GF-D8 (cell line): ENCODE measurements around the gene KCTD17.

Experiments
- DNase-seq: peaks from one replicate; lab custom pipeline; 2025; lab: John Stamatoyannopoulos, UW

The KCTD17 gene

GRCh38 chr22:37051391-37052385, at the start of gene KCTD17:
KCTD17 (plus strand) TSS chr22:37051742; CDS start chr22:37051761, 19 bp downstream.
- no peak for DNase-seq

- no peak for DNase-seq
These were observed 49.7 kb upstream of the KCTD17 start for GRCh38 chr22:37001826-37002225.

GRCh38 chr22:37002633-37003032, 48.9 kb upstream of the KCTD17 start:
- no peak for DNase-seq

- DNase-seq: no peak
These were observed 43.9 kb upstream of the KCTD17 start for GRCh38 chr22:37007651-37008050.

GRCh38 chr22:37008365-37008764, 43.2 kb upstream of the KCTD17 start:
- DNase-seq: no peak

- DNase-seq: no peak
These were observed 42.1 kb upstream of the KCTD17 start for GRCh38 chr22:37009490-37009889.

GRCh38 chr22:37010174-37010573, 41.4 kb upstream of the KCTD17 start:
- DNase-seq: no peak

- DNase-seq: no peak
These were observed 40.6 kb upstream of the KCTD17 start for GRCh38 chr22:37010976-37011375.

- no peak for DNase-seq
These were observed 40.1 kb upstream of the KCTD17 start for GRCh38 chr22:37011472-37011871.

- no peak for DNase-seq
These were observed 39.2 kb upstream of the KCTD17 start for GRCh38 chr22:37012262-37012904.

- no peak for DNase-seq
These were observed 38.6 kb upstream of the KCTD17 start for GRCh38 chr22:37012956-37013355.

GRCh38 chr22:37014415-37014806, 37.1 kb upstream of the KCTD17 start:
- no peak for DNase-seq

- no peak for DNase-seq
These were observed 36.5 kb upstream of the KCTD17 start for GRCh38 chr22:37014835-37015586.

- DNase-seq: no peak
These were observed 36.0 kb upstream of the KCTD17 start for GRCh38 chr22:37015587-37015878.

- DNase-seq: no peak
These were observed 35.2 kb upstream of the KCTD17 start for GRCh38 chr22:37016134-37016910.

- no peak for DNase-seq
These were observed 34.2 kb upstream of the KCTD17 start for GRCh38 chr22:37017356-37017755.

- DNase-seq: no peak
These were observed 33.3 kb upstream of the KCTD17 start for GRCh38 chr22:37018086-37018814.

- no peak for DNase-seq
These were observed 32.7 kb upstream of the KCTD17 start for GRCh38 chr22:37018815-37019308.

GRCh38 chr22:37019309-37020191, 32.0 kb upstream of the KCTD17 start, which contains the start of the genes MPST and TST:
MPST (plus strand) TSS chr22:37019742; CDS start chr22:37019837, 95 bp downstream.
TST (minus strand) TSS chr22:37019447; CDS start chr22:37018732, 715 bp downstream.
- peak; percentile 33 for DNase-seq

GRCh38 chr22:37020192-37020479, 31.4 kb upstream of the KCTD17 start:
- no peak for DNase-seq
